Measurements from ENCODE around the gene MLLT10. TPM values are rescaled to one million over a fixed set of nuclear protein-coding genes. Genes with fewer than 3 reads are reported as not detected.
A peak's percentile ranks its signal among the peaks of the same experiment; 100 is the strongest.
"Not testable (repeated sequence)": the region's sequence is repeated elsewhere in the genome, so short reads cannot be mapped to it uniquely, and the experiment has no call there.

MLLT10 gene
- total RNA-seq, 1 donor from 2014 or later, result 61.3 TPM

DNA sequence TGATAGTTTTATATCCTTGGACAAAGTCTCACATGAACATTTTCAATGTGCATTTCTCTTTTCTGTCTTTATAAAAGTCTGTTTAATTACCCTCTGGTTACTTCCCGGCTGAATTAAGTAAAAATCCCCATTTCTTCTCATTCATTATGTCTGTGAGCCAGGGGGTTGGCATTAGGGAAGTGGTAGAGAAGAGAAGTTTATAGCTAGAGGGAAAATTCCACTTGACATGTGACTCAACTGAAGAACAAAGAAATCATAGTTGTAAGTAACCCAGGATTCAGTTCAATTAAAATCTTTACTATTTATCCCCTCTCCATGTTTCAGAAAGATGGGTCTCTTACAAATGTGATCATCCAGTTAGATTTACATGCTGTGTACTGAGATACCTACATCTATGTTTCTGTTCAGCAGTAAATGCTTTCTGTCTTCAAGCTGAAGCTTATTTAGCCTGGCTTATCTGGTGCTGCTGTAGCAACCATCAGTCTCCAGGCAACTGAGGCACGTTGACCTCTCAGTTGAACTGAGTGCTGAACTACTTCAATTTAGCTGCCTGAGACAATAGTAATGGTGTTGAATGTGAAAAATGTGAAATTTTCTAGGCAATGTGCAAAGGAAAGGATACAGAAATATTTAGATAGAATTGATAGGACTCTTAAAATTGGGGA, 181.6 kb downstream of the MLLT10 start:
- peak overlapping the region; percentile 8 for H3K27ac ChIP-seq

DNA sequence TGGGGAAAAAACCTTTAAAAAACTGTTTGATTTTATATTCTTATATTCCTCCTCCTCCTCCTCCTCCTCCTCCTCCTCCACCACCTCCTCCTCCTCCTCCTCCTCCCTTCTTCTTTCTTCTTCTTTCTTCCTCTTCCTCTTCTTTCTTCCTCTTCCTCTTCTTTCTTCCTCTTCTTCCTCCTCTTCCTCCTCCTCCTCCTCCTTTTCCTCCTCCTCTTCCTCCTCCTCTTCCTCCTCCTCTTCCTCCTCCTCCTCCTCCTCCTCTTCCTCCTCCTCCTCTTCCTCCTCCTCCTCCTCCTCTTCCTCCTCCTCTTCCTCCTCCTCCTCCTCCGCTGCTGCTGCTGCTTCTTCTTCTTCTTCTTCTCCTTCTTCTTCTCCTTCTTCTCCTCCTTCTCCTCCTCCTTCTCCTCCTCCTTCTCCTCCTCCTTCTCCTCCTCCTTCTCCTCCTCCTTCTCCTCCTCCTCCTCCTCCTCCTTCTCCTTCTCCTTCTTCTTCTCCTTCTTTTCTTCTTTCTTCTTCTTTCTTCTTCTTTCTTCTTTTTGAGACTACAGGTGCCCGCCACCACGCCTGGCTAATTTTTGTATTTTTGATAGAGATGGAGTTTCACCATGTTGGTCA, 183.5 kb downstream of the MLLT10 start:
- not testable (repeated sequence) for H3K4me3 ChIP-seq; H3K4me2 ChIP-seq; H3K4me1 ChIP-seq; H3K9ac ChIP-seq; H3K27me3 ChIP-seq; H3K27me3 Mint-ChIP-seq (ENCODE audit: insufficient read depth, low read depth); H3K9me3 Mint-ChIP-seq; H3K9me3 ChIP-seq (ENCODE audit: low read depth); H3K27ac Mint-ChIP-seq; H3K27ac ChIP-seq; H3K4me3 Mint-ChIP-seq; H2AFZ ChIP-seq (replicated peaks); H3F3A ChIP-seq (ENCODE audit: low read depth); DNase-seq (ENCODE audit: low spot score); H3K36me3 ChIP-seq
- H3K4me1 Mint-ChIP-seq, result peaks cover 35% of the 10 kb centered on the region
- H3K79me2 ChIP-seq (ENCODE audit: low read depth), result peaks cover 15% of the 10 kb centered on the region
- peaks cover 26% of the 10 kb centered on the region for H3K36me3 Mint-ChIP-seq
- H4K20me1 ChIP-seq (ENCODE audit: low read depth), result peaks cover 19% of the 10 kb centered on the region

More for the DNA sequence above, 181.6 kb downstream of the MLLT10 start:
- Mint-ChIP-seq H3K27me3 (ENCODE audit: insufficient read depth, low read depth) (peaks cover 2% of the 10 kb centered on the region), H3K36me3 (peaks cover 27% of the 10 kb centered on the region), H3K27ac (peak overlapping the region; percentile 91), H3K9me3 (no peaks in the 10 kb centered on the region), H3K4me3 (no peak overlapping the region), H3K4me1 (peaks cover 32% of the 10 kb centered on the region)
- Histone ChIP-seq H3K27me3 (no peaks in the 10 kb centered on the region), H3K9me3 (ENCODE audit: low read depth) (no peaks in the 10 kb centered on the region), H3K79me2 (ENCODE audit: low read depth) (peaks cover 28% of the 10 kb centered on the region), H4K20me1 (ENCODE audit: low read depth) (peaks cover 19% of the 10 kb centered on the region), H3K4me1 (peaks cover 6% of the 10 kb centered on the region), H3K36me3 (peaks cover 5% of the 10 kb centered on the region), H2AFZ (replicated peaks) (no peak overlapping the region), H3K4me3 (no peak overlapping the region), H3K9ac (no peak overlapping the region), H3F3A (ENCODE audit: low read depth) (peaks cover 10% of the 10 kb centered on the region), H3K4me2 (no peak overlapping the region)
- no peak for DNase-seq (ENCODE audit: low spot score)
- TF ChIP-seq EZH2phosphoT487 (IDR thresholded peaks at IDR 0.05) (no peak), EZH2 (IDR thresholded peaks at IDR 0.05) (no peak)
- TF ChIP-seq, protein P1, sequence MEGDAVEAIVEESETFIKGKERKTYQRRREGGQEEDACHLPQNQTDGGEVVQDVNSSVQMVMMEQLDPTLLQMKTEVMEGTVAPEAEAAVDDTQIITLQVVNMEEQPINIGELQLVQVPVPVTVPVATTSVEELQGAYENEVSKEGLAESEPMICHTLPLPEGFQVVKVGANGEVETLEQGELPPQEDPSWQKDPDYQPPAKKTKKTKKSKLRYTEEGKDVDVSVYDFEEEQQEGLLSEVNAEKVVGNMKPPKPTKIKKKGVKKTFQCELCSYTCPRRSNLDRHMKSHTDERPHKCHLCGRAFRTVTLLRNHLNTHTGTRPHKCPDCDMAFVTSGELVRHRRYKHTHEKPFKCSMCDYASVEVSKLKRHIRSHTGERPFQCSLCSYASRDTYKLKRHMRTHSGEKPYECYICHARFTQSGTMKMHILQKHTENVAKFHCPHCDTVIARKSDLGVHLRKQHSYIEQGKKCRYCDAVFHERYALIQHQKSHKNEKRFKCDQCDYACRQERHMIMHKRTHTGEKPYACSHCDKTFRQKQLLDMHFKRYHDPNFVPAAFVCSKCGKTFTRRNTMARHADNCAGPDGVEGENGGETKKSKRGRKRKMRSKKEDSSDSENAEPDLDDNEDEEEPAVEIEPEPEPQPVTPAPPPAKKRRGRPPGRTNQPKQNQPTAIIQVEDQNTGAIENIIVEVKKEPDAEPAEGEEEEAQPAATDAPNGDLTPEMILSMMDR (IDR thresholded peaks at IDR 0.05), result no peak

DNA sequence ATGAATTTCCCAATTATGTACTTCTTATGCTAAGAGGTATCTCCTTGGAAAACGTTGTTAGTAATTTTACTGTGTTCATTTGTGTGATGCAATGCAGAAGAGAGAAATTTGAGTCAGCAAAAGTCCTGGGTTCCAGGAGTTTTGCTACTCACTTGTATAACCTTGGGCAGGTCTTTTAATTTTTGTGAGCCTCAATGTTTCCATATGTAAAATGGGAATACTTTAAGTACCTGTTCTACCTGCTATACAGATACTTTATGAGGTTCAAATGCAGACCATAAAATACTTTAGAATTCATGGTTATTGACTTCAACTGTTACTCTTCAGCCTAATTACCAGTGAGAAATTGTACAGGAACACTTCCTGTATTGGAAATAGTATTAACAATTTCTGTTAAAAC, 185.5 kb downstream of the MLLT10 start:
- no peak overlapping the region for H3K27ac ChIP-seq
- peaks cover 40% of the 10 kb centered on the region for H3K4me1 Mint-ChIP-seq
- no peaks in the 10 kb centered on the region for H3K27me3 ChIP-seq
- no peaks in the 10 kb centered on the region for H3K27me3 Mint-ChIP-seq (ENCODE audit: insufficient read depth, low read depth)
- H3K79me2 ChIP-seq (ENCODE audit: low read depth), result peaks cover 22% of the 10 kb centered on the region
- no peak overlapping the region for H3K4me3 Mint-ChIP-seq
- no peak overlapping the region for H3K4me2 ChIP-seq
- peaks cover 5% of the 10 kb centered on the region for H3K36me3 ChIP-seq
- no peak overlapping the region for H3K9ac ChIP-seq
- no peak overlapping the region for H3K27ac Mint-ChIP-seq
- H2AFZ ChIP-seq (replicated peaks), result no peak overlapping the region
- H3K4me1 ChIP-seq, result peaks cover 14% of the 10 kb centered on the region
- peaks cover 21% of the 10 kb centered on the region for H4K20me1 ChIP-seq (ENCODE audit: low read depth)
- no peaks in the 10 kb centered on the region for H3K9me3 ChIP-seq (ENCODE audit: low read depth)
- no peak for DNase-seq (ENCODE audit: low spot score)
- no peak overlapping the region for H3K4me3 ChIP-seq
- H3F3A ChIP-seq (ENCODE audit: low read depth), result peaks cover 16% of the 10 kb centered on the region
- TF ChIP-seq, protein P1 (IDR thresholded peaks at IDR 0.05), result no peak
- TF ChIP-seq EZH2phosphoT487 (IDR thresholded peaks at IDR 0.05) (no peak), EZH2 (IDR thresholded peaks at IDR 0.05) (no peak)
- H3K36me3 Mint-ChIP-seq, result peaks cover 26% of the 10 kb centered on the region
- H3K9me3 Mint-ChIP-seq, result no peaks in the 10 kb centered on the region

DNA sequence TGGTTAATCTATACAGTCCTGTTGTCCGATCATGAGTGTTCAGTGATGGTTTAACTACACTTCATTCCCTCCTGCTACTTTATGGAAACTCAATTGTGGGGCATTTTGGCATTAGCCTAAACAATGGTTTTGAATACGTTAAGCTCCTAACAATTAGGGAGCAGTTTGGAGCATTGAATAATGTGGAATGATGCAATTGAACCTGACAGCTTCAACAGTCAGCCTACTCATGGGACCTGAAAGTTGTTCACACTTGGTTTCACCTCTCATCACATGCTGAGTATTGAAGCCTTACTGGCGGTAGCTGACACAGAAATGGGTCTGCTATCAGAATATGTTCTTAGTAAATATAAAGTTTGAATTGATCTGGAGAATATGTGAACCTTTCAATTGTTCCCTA, 186.1 kb downstream of the MLLT10 start:
- peaks cover 19% of the 10 kb centered on the region for H3K4me1 ChIP-seq
- Mint-ChIP-seq H3K9me3 (no peaks in the 10 kb centered on the region), H3K27ac (no peak overlapping the region), H3K4me3 (no peak overlapping the region), H3K4me1 (peaks cover 42% of the 10 kb centered on the region), H3K27me3 (ENCODE audit: insufficient read depth, low read depth) (no peaks in the 10 kb centered on the region), H3K36me3 (peaks cover 22% of the 10 kb centered on the region)
- H2AFZ ChIP-seq (replicated peaks), result no peak overlapping the region
- no peak overlapping the region for H3K4me3 ChIP-seq
- TF ChIP-seq EZH2 (IDR thresholded peaks at IDR 0.05), result no peak
- TF ChIP-seq, protein P1 (IDR thresholded peaks at IDR 0.05), result no peak
- no peak for TF ChIP-seq EZH2phosphoT487 (IDR thresholded peaks at IDR 0.05)
- peaks cover 20% of the 10 kb centered on the region for H3F3A ChIP-seq (ENCODE audit: low read depth)
- no peaks in the 10 kb centered on the region for H3K9me3 ChIP-seq (ENCODE audit: low read depth)
- peaks cover 22% of the 10 kb centered on the region for H4K20me1 ChIP-seq (ENCODE audit: low read depth)
- peak; percentile 35 for DNase-seq (ENCODE audit: low spot score)
- H3K36me3 ChIP-seq, result peaks cover under 1% of the 10 kb centered on the region
- no peak overlapping the region for H3K9ac ChIP-seq
- no peaks in the 10 kb centered on the region for H3K27me3 ChIP-seq
- no peak overlapping the region for H3K4me2 ChIP-seq
- peaks cover 28% of the 10 kb centered on the region for H3K79me2 ChIP-seq (ENCODE audit: low read depth)
- no peak overlapping the region for H3K27ac ChIP-seq

All from neural progenitor cell (in vitro differentiated cells).